HG03432 (cell line): ENCODE measurements around the gene SULT1B1.

Experiments
- ATAC-seq: cut with Tn5 transposase; IDR thresholded peaks from one replicate; pipeline ENCODE4 v1.9.1; 2021; ENCODE audit warnings: mild to moderate bottlenecking, moderate library complexity; ENCODE audit not compliant: unreplicated experiment

SULT1B1 gene

DNA sequence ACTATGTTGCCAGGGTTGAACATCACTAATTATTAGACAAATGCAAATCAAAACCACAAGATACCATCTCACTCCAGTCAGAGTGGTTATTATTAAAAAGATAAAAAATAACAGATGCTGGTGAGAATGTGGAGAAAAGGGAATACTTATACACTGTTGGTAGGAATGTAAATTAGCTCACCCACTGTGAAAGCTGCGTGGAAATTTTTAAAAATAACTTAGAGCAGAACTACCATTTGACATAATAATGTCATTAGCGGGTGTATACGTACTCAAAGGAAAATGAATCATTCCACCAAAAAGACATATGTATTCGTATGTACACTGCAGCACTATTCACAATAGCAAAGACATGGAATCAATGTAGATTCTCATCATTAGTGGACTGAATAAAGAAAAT lies 58.7 kb downstream of the SULT1B1 start:
- ATAC-seq: no peak

DNA sequence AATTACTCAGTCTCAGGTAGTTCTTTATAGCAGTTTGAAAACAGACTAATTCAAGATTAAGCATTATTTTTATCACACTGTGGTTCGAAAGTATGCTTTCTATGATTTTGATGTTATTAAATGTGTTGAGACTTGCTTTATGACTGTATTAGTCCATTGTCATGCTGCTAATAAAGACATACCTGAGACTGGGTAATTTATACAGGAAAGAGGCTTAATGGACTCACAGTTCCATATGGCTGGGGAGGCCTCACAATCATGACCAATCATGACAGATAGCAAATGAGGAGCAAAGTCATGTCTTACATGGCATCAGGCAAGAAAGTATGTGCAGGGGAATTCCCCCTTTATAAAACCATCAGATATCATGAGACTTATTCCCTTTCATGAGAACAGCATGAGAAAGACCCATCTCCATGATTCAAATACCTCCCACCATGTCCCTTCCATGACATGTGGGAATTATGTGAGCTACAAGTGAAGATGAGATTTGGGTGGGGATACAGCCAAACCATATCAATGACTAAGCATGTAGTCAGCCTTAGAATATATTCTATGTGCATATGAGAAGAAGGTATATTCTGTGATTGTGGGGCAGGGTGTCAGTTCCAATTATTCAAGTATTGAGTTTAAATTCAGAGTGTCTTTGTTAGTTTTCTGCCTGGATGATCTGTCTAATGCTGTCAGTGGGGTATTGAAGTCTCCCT lies 62.7 kb downstream of the SULT1B1 start:
- no peak for ATAC-seq

DNA sequence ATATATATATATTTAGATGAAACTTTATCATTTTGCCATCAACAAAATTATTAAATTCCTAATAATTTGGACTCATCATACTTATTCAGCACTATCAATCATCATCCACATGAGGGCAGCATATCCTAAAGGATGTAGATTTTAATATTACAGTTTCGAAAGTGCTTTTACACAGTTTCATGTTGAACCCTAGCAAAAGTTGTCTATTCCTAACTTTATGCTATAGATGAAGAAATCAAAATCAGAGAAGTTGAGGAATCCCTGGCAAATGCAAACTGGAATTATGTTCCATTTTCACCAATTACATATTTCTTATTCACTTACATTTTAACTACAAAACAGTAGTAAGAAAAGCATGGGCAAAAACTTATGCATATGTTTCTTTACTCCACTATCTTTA lies 70.8 kb downstream of the SULT1B1 start:
- peak; percentile 69 for ATAC-seq

DNA sequence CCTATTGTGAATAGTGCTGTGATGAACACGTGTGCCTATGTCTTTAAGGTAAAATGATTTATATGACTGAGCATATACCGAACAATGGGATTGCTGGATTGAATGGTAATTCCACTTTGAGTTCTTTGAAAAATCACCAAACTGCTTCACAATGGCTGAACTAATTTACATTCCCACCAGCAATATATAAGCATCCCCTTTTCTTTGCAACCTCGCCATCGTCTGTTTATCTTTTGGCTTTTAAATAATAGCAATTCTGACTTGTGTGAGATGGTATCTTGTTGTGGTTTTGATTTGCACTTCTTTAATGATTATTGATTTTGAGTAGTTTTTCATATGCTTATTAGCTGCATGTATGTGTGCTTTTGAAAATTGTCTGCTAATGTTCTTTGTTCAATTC lies 75.6 kb downstream of the SULT1B1 start:
- ATAC-seq: no peak
